GM18511 (cell line): ENCODE results near the gene CST3.
"Not testable (repeated sequence)": the region's sequence is repeated elsewhere in the genome, so short reads cannot be mapped to it uniquely, and the experiment has no call there.

Source experiments
- ATAC-seq: cut with Tn5 transposase; IDR thresholded peaks from one replicate; pipeline ENCODE4 v1.9.1; 2021; ENCODE audit warnings: mild to moderate bottlenecking, moderate library complexity; ENCODE audit not compliant: unreplicated experiment

The CST3 gene, protein sequence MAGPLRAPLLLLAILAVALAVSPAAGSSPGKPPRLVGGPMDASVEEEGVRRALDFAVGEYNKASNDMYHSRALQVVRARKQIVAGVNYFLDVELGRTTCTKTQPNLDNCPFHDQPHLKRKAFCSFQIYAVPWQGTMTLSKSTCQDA

DNA sequence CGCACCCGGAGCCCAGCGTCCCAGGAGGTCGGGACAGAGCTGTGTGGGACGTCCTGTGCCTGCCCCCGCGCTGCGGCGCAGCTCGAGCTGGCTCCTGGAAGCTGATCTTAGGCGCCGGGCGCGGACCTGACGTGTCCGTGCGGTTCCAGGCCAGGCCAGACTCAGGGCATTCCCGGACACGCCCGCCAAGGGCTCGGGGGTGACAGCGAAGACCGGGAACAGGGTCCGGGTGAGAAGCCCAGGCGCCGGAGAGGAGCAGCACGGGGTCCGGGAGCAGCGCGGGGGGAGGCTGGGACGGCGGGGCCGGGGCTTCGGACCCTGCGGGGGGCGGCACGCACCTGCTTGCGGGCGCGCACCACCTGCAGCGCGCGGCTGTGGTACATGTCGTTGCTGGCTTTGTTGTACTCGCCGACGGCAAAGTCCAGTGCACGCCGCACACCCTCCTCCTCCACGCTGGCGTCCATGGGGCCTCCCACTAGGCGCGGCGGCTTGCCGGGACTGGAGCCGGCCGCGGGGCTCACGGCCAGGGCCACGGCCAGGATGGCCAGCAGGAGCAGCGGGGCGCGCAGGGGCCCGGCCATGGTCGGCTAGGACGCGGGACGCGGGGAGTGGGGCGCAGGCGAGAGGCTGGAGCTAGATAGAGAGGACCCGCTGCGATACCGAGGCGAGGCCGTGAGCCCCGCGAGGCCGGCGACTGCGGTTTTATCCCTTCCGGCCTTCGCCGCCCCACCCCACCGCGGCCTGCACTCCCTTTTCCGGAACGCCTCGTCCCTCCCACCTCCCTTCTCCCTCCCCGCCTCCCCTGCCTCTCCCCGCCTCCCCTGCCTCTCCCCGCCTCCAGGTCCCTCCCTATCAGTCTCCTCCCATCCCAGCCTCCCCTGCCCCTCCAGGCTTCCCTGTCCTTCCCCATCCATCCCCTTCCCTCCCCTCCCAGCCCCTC lies at the start of gene CST3:
Gene CST3, minus strand, starts transcription at position 674 of the 940 bp plus-strand sequence. Its CDS starts 93 bp downstream, at position 581.
- ATAC-seq: peak; percentile 53

GRCh38 chr20:23686046-23686750 lies 48.4 kb upstream of the CST3 start:
- no peak for ATAC-seq

DNA sequence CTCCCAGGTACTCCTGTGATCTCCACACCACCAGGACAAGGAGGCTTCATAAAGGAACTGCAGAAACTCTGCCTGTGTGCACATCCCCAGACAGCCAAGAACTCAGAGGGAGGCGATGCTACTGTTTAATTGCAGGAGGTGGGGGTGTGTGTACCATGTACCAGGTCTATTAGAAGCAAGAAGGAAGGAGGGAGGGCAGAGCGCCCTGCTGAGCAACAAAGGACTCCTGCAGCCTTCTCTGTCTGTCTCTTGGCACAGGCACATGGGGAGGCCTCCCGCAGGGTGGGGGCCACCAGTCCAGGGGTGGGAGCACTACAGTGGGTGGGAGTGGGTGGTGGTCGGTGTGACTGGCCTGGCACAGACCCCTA lies 47.8 kb upstream of the CST3 start:
- ATAC-seq: not testable (repeated sequence)

- ATAC-seq: no peak
Observed at GRCh38 chr20:23684261-23684660, 46.5 kb upstream of the CST3 start.

GRCh38 chr20:23683807-23684206 lies 46.1 kb upstream of the CST3 start:
- ATAC-seq: no peak

DNA sequence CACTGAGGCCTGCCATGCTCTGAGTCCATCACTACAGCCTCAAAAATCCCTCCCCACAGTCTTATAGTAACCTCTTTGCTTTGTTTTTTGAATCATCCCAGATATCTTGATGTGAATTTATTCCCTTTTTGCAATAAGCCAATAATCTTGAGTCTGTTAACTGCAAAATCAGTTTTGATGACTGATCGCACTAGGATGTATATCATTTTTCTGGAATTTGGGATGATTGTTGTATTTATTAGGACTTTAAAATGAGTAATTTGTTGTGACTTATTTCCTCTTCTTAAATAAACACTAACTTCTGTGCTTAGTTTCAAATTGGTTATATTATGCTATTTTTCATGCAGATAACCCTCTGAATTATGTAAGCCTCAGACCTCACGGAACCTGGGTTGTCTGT lies 45.5 kb upstream of the CST3 start:
- no peak for ATAC-seq

- ATAC-seq: no peak
Observed at GRCh38 chr20:23680146-23680545, 42.4 kb upstream of the CST3 start.

GRCh38 chr20:23679133-23680092 lies 41.7 kb upstream of the CST3 start:
- no peak for ATAC-seq

DNA sequence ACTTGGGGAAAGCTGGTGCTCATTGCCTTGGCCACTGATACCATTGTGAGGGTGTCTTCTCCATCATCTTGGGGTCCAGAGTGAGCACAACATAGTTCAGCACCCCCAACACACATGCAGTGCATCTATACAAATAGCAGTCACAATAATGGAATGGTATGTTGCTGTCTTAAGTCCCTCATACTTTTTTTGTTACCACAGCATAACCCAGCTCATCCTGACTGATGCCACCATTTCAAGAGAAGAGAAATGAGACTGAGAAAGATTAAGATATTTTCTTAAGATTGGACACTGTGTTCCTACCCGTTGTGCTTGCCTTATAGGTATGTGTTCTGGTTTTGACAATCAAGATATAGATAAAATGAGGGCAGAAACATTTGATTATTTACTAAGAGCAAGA lies 35.5 kb upstream of the CST3 start:
- ATAC-seq: no peak

- ATAC-seq: no peak
Observed at GRCh38 chr20:23672158-23672557, 34.4 kb upstream of the CST3 start.

- no peak for ATAC-seq
Observed at GRCh38 chr20:23671479-23671878, 33.7 kb upstream of the CST3 start.

- ATAC-seq: no peak
Observed at GRCh38 chr20:23670361-23670760, 32.6 kb upstream of the CST3 start.

DNA sequence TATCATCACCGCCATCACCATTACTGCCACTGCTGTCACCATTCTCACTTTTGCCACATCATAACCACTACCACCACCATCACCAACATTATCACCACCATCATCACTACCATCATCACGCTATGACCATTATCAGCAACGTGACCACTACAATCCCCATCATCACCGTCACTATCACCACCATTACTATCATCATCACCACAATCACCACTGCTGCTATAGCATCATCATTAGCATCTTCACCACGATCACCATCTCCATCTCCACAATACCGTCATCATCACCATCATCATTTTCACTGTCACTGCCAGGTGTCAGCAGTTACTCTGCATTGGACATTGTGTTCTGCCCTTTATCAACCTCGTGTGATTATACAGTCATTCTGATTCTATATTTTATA lies 32.1 kb upstream of the CST3 start:
- ATAC-seq: no peak

- ATAC-seq: no peak
Observed at GRCh38 chr20:23669327-23669726, 31.6 kb upstream of the CST3 start.

- ATAC-seq: peak; percentile 89
Observed at GRCh38 chr20:23668477-23668951, 30.8 kb upstream of the CST3 start.

DNA sequence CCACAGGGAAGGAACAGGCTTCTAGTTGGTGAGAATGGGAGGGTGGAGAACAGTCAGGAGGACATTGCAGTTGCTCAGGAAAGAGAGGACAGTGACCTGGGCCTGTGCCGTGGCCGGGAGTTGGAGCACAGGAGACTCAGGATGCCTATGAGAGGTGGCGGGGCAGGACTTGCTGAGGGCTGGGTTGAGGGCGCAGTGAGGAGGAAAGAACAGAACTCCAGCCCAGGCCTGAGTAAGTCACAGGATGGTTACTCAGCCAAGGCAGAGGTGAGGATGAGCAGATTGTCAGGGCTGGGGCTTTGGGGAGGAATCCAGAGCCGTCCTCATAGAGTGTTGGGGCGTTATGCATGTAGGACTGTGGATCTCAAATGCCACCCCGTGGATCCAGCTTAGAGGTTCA lies 29.9 kb upstream of the CST3 start:
- no peak for ATAC-seq

DNA sequence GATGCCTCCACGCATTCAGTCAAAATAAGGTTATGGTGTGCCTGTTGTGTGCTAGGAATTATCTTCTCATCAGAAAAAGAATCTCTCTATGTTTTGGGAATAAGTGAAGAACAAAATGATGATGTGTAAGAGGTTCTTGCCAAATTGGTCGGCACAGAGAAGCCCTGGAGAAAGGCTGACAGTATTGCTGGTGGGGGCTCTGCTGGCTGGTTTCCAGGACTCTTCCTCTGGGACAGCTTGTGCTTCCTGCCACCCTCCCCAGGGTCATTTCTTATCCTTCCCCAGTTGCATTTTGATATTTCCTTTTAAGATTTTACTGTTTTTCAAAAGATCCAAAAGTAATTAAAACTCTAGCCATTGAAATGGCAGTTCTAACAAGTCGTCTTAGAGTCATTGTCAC lies 28.9 kb upstream of the CST3 start:
- no peak for ATAC-seq

- ATAC-seq: no peak
Observed at GRCh38 chr20:23666189-23666588, 28.4 kb upstream of the CST3 start.

DNA sequence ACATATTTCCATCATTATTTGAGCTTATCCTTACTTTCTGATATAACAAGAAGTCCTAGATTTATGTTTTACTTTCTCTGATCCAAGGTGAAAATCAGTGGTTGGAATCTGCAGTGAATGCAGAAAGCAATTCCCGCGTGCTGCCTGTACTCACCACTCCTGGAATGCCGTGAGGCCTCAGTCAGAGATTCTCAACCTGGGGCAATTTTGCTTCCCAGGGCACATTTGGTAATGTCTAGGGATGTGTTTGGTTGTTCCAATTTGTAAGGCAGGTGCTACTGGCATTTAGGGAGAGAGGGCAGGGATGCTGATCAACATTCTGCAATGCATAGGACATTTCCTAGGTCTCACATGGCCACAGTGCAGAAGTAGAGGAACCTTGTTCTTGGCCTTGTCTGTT lies 27.2 kb upstream of the CST3 start:
- no peak for ATAC-seq

DNA sequence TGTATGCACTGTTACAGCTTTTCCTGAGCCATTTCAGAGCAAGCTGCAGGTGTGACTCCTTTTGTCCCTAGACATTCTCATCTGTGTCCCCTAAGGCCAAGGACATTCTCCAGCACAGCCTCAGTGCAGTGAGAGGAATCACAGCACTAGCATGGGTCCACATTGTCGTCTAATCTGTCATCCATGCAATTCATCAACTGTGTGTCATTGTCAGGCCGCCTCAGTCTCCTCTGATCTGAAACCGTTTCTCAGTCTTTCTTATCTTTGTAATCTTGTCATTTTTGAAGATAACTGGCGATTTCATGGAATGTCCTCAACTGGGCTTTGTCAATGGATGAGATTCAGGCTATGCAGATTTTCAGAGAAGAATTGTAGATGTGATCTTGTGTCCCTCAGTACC lies 26.3 kb upstream of the CST3 start:
- not testable (repeated sequence) for ATAC-seq

DNA sequence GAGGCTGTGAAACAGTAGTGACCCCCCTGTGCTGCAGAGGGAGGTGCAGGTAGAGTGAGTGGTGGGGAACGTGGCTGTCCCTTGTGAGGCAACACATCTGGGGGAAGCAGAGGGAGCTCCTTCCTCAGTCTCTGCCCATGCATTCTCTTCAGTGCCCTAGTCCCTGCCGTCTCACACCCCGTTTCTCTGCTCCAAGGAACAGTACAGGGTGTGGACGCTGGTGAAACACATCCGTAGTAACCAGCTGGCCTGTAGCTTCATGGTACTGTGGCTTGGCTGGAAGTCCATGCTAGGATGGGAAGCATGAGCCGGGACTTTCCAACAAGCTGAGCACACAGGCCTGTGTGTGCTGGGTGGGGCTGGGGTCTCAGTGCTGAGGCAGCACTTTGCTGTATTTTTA lies 25.4 kb upstream of the CST3 start:
- ATAC-seq: no peak
